Loucy (cell line): ENCODE results near the gene PTPRT.

Experiments
- CTCF ChIP-seq: fragments of 200-600 bp; sonication (generic); conservative IDR thresholded peaks from 2 replicates; pipeline ENCODE4 v1.5.1; 2014; ENCODE audit warnings: mild to moderate bottlenecking, antibody characterized with exemption, low read length
- EZH2phosphoT487 ChIP-seq: fragments of 200-600 bp; IDR thresholded peaks from 2 replicates; pipeline ENCODE4 v1.6.1; 2018; ENCODE audit warnings: antibody characterized with exemption, mild to moderate bottlenecking, moderate library complexity, borderline replicate concordance

GRCh38 chr20:42138729-42139128 is 1051.0 kb downstream of the PTPRT start:
- no peak for TF ChIP-seq CTCF
- no peak for TF ChIP-seq EZH2phosphoT487
